Measurements from ENCODE around the gene FBXO39.

Gene FBXO39

DNA sequence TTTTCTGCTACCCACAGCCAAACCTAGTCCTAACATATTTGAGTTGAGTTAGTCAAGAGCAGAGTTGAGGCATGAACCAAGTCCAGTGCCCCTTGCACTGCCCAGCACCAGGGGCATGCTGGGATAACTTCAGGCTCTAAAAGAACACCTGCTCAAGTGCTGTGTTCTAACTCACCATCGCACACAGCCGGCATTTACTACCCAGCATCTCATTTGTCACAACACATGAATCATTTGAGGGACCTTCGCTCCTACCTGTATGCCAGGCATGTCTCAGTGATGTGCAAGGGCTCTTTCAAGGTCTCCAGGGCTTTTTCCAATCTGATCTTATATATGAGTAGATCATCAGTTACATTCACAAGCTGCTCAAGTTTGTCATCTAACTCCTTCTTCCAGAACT is 42.9 kb downstream of the FBXO39 start:
- in situ Hi-C loops (cut with MboI; ENCODE audit: low sequenced_read_pairs, unreplicated experiment): no loop called here
- no peak for DNase-seq (ENCODE audit: low spot score)
- TF ChIP-seq, protein P1, sequence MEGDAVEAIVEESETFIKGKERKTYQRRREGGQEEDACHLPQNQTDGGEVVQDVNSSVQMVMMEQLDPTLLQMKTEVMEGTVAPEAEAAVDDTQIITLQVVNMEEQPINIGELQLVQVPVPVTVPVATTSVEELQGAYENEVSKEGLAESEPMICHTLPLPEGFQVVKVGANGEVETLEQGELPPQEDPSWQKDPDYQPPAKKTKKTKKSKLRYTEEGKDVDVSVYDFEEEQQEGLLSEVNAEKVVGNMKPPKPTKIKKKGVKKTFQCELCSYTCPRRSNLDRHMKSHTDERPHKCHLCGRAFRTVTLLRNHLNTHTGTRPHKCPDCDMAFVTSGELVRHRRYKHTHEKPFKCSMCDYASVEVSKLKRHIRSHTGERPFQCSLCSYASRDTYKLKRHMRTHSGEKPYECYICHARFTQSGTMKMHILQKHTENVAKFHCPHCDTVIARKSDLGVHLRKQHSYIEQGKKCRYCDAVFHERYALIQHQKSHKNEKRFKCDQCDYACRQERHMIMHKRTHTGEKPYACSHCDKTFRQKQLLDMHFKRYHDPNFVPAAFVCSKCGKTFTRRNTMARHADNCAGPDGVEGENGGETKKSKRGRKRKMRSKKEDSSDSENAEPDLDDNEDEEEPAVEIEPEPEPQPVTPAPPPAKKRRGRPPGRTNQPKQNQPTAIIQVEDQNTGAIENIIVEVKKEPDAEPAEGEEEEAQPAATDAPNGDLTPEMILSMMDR (IDR thresholded peaks at IDR 0.05; ENCODE audit: borderline replicate concordance, control extremely low read depth, extremely low read depth, insufficient read depth, missing control alignments): no peak

DNA sequence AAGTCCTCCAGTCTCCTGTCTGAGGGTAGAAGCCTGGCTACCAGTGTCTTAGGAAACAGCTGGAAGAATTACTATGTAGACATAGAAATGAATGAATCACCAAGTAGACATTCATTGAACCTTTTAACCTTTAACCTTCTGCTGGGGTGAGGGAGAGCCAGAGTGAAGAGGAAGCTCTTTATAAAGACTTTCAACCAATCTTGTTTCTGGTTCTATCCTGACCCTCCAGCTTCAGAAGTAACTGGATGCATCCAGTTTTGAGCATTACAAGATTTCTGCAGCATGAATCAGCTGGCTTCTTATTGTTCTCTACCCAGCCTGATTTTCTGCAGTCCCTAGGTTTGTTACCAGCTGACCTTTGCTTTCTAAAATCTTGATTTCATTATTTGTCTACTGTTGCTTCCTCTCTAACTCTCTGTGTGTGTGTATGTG is 47.0 kb downstream of the FBXO39 start:
- in situ Hi-C loops (cut with MboI; ENCODE audit: low sequenced_read_pairs, unreplicated experiment): no loop called here
- DNase-seq (ENCODE audit: low spot score): no peak
- TF ChIP-seq, protein P1 (IDR thresholded peaks at IDR 0.05; ENCODE audit: borderline replicate concordance, control extremely low read depth, extremely low read depth, insufficient read depth, missing control alignments): no peak

DNA sequence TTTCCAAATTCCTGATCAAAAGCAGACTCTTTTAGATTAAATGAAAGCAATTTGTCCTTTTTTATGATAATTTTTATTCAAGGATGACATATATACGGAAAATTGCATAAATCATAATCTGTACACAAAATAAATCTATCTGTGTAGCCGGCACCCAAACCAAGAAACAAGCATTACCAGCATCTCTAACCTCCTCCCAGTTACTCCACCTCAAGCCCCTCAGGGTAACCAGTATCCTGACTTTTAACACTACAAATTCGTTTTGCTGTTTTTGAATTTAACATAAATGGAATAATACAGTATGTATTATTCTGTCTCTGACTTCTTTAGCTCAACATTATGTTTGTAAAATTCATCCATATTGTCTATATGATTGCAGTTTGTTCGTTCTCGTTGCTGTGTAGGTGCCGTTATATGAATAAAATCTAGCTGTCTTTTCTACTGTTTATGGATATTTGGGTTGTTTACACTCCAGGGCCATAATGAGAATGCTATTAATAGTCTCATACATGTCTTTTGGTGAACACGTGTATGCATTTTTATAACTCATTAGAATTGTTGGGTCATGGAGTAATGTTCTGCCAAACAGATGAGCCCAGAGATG is 54.5 kb downstream of the FBXO39 start:
- in situ Hi-C loops (cut with MboI; ENCODE audit: low sequenced_read_pairs, unreplicated experiment): no loop called here
- DNase-seq (ENCODE audit: low spot score): no peak
- TF ChIP-seq, protein P1 (IDR thresholded peaks at IDR 0.05; ENCODE audit: borderline replicate concordance, control extremely low read depth, extremely low read depth, insufficient read depth, missing control alignments): no peak

DNA sequence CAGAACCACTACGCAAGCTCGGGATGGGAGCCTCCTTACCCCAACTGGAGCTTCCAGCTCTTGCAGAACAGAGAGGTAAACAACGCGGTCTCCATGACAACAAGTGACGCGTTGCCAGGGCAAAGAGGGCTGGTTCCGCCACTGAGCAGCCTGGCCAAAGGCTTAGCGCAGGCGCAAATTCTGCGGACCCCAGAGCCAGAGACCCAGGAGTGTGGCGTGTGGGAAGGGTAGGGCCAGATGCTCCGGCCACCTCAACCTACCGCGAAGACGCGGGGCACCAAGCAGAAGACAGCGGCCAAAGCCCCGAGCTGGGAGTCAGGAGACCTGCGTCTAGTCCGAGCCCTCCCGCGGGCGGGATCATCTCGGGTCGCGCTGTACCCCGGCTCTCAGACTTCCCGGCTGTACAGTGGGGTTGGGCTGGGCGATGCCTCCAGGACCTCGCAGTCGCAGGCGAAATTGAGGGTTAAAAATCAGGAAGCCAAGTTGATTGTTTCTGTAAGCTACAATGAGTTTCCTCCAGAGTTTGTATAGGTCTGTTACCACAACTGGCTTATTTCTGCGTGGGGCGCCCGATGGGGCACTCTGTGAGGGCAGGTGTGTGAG is 55.7 kb downstream of the FBXO39 start, which contains the start of gene TEKT1:
TSS of gene TEKT1 (minus strand) at position 69 of the 603 bp plus-strand sequence. CDS start 1,353 bp downstream, outside the sequence.
- in situ Hi-C loops (cut with MboI; ENCODE audit: low sequenced_read_pairs, unreplicated experiment): no loop called here

More for the DNA sequence above, 55.7 kb downstream of the FBXO39 start, which contains the start of gene TEKT1:
- peak; percentile 82 for DNase-seq (ENCODE audit: low spot score)
- TF ChIP-seq, protein P1 (IDR thresholded peaks at IDR 0.05; ENCODE audit: borderline replicate concordance, control extremely low read depth, extremely low read depth, insufficient read depth, missing control alignments): no peak
